ENCODE data around the gene ACOT13. TPM values are rescaled to one million over a fixed set of nuclear protein-coding genes. Genes with fewer than 3 reads are reported as not detected.
A peak's percentile ranks its signal among the peaks of the same experiment; 100 is the strongest.

ACOT13 gene
- total RNA-seq, 1 experiment from 2014 or later = 31.4 TPM

DNA sequence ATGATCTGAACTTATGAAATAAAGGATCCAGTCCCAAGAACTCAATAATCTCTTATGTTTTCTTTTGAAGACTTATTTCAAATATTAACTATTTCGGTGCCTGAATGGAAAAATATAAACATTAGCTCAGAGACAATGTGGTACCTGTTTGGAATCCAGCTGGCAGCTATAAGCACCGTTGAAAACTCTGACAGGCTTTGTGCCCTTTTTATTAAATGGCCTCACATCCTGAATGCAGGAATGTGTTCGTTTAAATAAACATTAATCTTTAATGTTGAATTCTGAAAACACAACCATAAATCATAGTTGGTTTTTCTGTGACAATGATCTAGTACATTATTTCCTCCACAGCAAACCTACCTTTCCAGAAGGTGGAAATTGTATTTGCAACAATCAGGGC, 16.5 kb upstream of the ACOT13 start:
- BruUV-seq (replicated peaks) = TSS peak; percentile 62

DNA sequence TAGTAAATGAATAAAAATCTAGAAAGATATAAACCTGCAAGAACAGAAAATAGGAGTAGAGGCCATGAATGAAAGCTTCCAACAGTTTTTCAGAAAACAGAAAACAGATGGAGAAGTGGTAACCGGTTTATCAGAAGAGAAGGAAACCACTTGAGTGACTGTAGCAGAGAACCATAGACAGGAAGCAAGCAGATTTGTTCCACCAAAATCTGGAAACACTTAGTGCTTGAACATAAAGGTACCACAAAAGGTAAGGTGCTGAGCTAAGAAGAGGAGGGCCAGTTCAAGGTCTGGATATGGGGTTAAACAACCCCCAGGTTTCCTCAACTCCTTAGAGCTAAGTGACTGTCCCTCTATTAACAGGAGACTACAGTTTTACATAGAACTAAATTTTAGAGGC, 11.7 kb upstream of the ACOT13 start:
- CTCF ChIA-PET = interaction anchor here (1.0 to 1.7 kb wide), 3 partner anchors 9 to 70 kb away, joined by 3 to 7 read pairs (median 4); partner anchors contain the start of gene KIAA0319
- no peak overlapping the region for H3K27ac Mint-ChIP-seq (ENCODE audit: low read depth, unreplicated experiment)
- no peak for DNase-seq (ENCODE audit: unreplicated experiment)
- POLR2A ChIA-PET = interaction anchor here (2.7 kb wide), 1 partner anchor 11 kb away, joined by 22 read pairs; the partner anchor contains the start of genes ACOT13 and TDP2
- H3K4me3 Mint-ChIP-seq (ENCODE audit: unreplicated experiment) = no peak overlapping the region
- TF ChIP-seq, protein P1, sequence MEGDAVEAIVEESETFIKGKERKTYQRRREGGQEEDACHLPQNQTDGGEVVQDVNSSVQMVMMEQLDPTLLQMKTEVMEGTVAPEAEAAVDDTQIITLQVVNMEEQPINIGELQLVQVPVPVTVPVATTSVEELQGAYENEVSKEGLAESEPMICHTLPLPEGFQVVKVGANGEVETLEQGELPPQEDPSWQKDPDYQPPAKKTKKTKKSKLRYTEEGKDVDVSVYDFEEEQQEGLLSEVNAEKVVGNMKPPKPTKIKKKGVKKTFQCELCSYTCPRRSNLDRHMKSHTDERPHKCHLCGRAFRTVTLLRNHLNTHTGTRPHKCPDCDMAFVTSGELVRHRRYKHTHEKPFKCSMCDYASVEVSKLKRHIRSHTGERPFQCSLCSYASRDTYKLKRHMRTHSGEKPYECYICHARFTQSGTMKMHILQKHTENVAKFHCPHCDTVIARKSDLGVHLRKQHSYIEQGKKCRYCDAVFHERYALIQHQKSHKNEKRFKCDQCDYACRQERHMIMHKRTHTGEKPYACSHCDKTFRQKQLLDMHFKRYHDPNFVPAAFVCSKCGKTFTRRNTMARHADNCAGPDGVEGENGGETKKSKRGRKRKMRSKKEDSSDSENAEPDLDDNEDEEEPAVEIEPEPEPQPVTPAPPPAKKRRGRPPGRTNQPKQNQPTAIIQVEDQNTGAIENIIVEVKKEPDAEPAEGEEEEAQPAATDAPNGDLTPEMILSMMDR (IDR thresholded peaks at IDR 0.05; ENCODE audit: unreplicated experiment) = no peak
- no peaks in the 10 kb centered on the region for H3K27me3 Mint-ChIP-seq (ENCODE audit: insufficient read depth, unreplicated experiment)
- H3K9me3 Mint-ChIP-seq (ENCODE audit: unreplicated experiment) = no peaks in the 10 kb centered on the region
- H3K4me1 Mint-ChIP-seq (ENCODE audit: insufficient read depth, unreplicated experiment) = peaks cover 10% of the 10 kb centered on the region
- no TSS peak for BruUV-seq (replicated peaks)
- intact Hi-C loops (cut with micrococcal nuclease) = no loop called here
- H3K36me3 Mint-ChIP-seq (ENCODE audit: insufficient read depth, unreplicated experiment) = peaks cover 61% of the 10 kb centered on the region

More for the DNA sequence above, 16.5 kb upstream of the ACOT13 start:
- Mint-ChIP-seq H3K36me3 (ENCODE audit: insufficient read depth, unreplicated experiment) (peaks cover 51% of the 10 kb centered on the region), H3K27me3 (ENCODE audit: insufficient read depth, unreplicated experiment) (peaks cover 7% of the 10 kb centered on the region), H3K4me1 (ENCODE audit: insufficient read depth, unreplicated experiment) (peaks cover 14% of the 10 kb centered on the region), H3K4me3 (ENCODE audit: unreplicated experiment) (no peak overlapping the region), H3K9me3 (ENCODE audit: unreplicated experiment) (no peaks in the 10 kb centered on the region), H3K27ac (ENCODE audit: low read depth, unreplicated experiment) (no peak overlapping the region)
- POLR2A ChIA-PET = interaction anchor here (0.7 to 1.1 kb wide), 3 partner anchors 13 to 126 kb away, joined by 3 to 5 read pairs (median 3); no protein-coding TSS in a partner anchor
- no peak for DNase-seq (ENCODE audit: unreplicated experiment)
- intact Hi-C loops (cut with micrococcal nuclease) = no loop called here
- TF ChIP-seq, protein P1 (IDR thresholded peaks at IDR 0.05; ENCODE audit: unreplicated experiment) = no peak
- CTCF ChIA-PET = interaction anchor here (0.6 to 1.0 kb wide), 3 partner anchors 45 to 290 kb away, joined by 3 read pairs; no protein-coding TSS in a partner anchor

DNA sequence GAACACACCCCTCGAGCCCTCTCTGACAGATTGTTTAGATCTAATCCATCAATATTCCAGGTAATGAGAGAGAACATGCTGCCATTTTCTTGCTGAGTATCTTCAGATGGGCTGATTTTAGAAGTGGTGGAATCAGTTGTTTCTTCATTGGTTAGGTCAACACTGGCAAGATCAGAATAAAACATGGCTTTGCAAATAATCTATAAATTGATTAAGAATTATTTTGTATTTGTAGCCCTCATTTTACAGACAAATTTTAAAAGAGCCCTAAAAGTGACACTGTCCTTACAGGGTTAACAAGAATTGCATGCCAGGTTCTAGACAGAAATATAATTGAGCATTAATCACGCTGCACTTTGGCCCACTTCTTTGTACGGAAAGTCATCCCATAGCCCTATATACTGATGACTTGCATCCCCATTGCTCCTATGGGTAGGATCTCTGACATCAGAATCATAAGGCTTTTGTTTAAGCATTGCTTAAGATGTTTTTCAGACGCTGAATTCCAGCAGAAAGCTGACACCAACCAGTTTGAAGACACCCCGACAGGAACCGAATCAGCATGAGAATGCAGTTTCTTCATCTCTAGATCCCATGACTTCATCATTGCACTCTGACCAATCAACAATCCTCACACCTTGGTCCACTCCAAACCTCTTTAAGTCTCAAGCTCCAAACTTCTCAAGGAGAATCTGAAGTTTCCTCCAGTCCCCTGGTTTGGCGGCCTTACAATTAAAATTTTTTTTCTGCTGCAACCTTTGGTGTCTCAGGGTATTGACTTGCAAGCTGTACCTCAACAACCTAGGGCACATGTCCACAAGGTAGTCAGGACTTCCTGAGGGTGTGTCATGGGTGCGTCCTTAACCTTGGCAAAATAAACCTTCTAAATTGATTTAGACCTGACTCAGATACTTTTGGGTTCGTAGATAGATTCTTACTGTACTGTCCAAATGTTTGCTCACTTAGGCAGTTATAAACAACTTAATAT, 8.0 kb upstream of the ACOT13 start:
- H3K27me3 Mint-ChIP-seq (ENCODE audit: insufficient read depth, unreplicated experiment) = no peaks in the 10 kb centered on the region
- ChIA-PET POLR2A (interaction anchor here (1.3 to 1.7 kb wide), 2 partner anchors 13 to 34 kb away, joined by 4 to 8 read pairs; partner anchors contain the start of gene KIAA0319), CTCF (interaction anchor here (1.1 kb wide), 1 partner anchor 37 kb away, joined by 3 read pairs; no protein-coding TSS in a partner anchor)
- intact Hi-C loops (cut with micrococcal nuclease) = no loop called here
- peaks cover 10% of the 10 kb centered on the region for H3K4me1 Mint-ChIP-seq (ENCODE audit: insufficient read depth, unreplicated experiment)
- peak overlapping the region; percentile 35 for H3K27ac Mint-ChIP-seq (ENCODE audit: low read depth, unreplicated experiment)
- peak; percentile 82 for DNase-seq (ENCODE audit: unreplicated experiment)
- no TSS peak for BruUV-seq (replicated peaks)
- TF ChIP-seq, protein P1 (IDR thresholded peaks at IDR 0.05; ENCODE audit: unreplicated experiment) = no peak
- H3K9me3 Mint-ChIP-seq (ENCODE audit: unreplicated experiment) = no peaks in the 10 kb centered on the region
- no peak overlapping the region for H3K4me3 Mint-ChIP-seq (ENCODE audit: unreplicated experiment)
- peaks cover 58% of the 10 kb centered on the region for H3K36me3 Mint-ChIP-seq (ENCODE audit: insufficient read depth, unreplicated experiment)

DNA sequence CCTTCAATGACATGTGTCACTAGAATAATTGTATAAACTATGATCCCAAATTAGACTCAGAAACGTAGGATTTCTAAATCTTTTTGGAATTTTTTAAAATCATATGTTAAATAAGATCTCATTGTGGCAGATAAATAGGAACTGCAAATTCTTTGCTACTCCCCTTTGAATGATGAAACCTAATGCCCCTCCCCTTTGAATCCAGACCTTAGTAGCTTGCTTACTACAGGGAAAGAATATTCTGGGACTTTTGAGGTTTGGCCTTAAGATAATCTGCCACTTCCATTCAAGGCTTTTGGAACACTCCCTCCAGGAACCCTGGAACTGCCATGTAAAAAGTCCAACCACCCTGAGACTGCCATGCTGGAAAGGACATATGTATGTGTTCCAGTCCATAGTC, 7.3 kb upstream of the ACOT13 start:
- TF ChIP-seq, protein P1 (IDR thresholded peaks at IDR 0.05; ENCODE audit: unreplicated experiment) = no peak
- POLR2A ChIA-PET = interaction anchor here (1.3 to 1.7 kb wide), 2 partner anchors 13 to 35 kb away, joined by 4 to 8 read pairs; partner anchors contain the start of gene KIAA0319
- Mint-ChIP-seq H3K36me3 (ENCODE audit: insufficient read depth, unreplicated experiment) (peaks cover 58% of the 10 kb centered on the region), H3K9me3 (ENCODE audit: unreplicated experiment) (no peaks in the 10 kb centered on the region), H3K4me1 (ENCODE audit: insufficient read depth, unreplicated experiment) (peaks cover 13% of the 10 kb centered on the region), H3K4me3 (ENCODE audit: unreplicated experiment) (no peak overlapping the region), H3K27me3 (ENCODE audit: insufficient read depth, unreplicated experiment) (no peaks in the 10 kb centered on the region), H3K27ac (ENCODE audit: low read depth, unreplicated experiment) (peak overlapping the region; percentile 35)
- TSS peak; percentile 47 for BruUV-seq (replicated peaks)
- peak; percentile 23 for DNase-seq (ENCODE audit: unreplicated experiment)
- CTCF ChIA-PET = no interaction called here
- intact Hi-C loops (cut with micrococcal nuclease) = no loop called here

Measured in MCF 10A (cell line).